GM11168 (cell line): Measurements from ENCODE around the gene IZUMO1.
"Not testable (repeated sequence)": the region's sequence is repeated elsewhere in the genome, so short reads cannot be mapped to it uniquely, and the experiment has no call there.

Source experiments
- in situ Hi-C: fragments of 300-500 bp; cut with MboI; formaldehyde crosslinking; loops from one replicate; pipeline ENCODE4 v1.12.0; 2022; ENCODE audit warnings: low sequenced_read_pairs; ENCODE audit not compliant: unreplicated experiment

Gene IZUMO1

GRCh38 chr19:48740164-48740972 is 6.3 kb downstream of the IZUMO1 start, which contains the start of gene RASIP1:
Gene RASIP1 (minus strand): TSS chr19:48740610. CDS start chr19:48740282, 328 bp downstream.
- in situ Hi-C loops = no loop called here

GRCh38 chr19:48739404-48740163 is 7.1 kb downstream of the IZUMO1 start:
- in situ Hi-C loops = no loop called here

- in situ Hi-C loops = no loop called here
Observed at GRCh38 chr19:48738557-48739403, 7.9 kb downstream of the IZUMO1 start.

DNA sequence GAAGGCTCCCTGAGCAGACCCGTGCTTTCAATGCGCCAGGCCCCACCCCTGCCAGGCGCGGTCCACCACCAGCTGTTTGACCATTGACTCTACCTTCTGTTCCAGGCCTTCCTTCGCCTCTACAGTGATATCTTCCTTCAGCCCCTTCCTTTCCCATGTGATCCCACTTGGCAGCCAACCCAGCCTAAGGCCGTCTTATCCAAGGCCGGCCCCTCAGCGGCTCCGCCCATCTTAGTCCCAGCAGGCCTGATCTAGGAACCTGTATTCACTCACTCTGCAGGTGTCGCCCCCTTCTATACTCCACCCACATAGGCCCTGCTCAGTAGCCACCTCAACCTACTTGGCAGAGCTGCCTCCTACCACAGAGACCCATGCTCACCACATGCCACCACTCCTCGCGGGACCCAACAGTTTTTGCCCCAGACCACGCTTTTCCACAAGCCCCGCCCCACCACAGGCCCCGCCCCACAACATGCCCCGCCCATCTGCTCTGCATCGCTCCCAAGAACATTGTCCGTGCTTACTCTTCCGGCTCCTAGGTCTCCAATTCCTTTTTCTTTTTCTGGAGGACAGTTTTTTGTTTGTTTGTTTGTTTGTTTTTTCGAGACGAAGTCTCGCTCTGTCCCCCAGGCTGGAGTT is 9.2 kb downstream of the IZUMO1 start:
- in situ Hi-C loops = no loop called here

DNA sequence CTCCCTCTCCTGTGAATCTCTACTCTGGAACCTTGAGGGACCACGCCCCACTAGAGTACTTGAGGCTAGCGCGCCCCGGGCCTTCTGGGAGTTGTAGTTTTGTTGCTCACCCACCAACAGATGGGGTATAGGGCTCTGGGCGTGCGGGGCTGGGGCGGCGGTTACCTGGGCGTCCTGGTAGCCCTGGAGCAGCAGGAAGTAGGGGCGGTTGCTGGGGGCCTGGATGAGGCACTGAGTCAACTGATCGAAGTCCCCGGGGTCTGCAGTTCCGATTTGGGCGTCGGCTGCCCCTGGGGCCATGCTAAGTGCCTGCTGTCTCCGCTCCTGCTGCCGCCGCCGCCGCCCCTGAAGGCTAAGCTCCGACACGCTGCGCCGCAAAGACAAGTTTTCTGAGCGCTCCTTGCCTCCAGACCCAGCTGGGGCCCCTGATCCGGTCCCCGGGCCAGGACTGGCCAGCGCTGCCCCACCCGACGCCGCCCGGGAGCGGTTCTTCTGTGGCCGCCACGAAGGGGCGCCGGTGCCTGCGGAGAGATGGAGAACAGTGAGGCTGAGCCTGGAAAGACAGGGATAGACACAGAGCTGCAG is 11.6 kb downstream of the IZUMO1 start:
- in situ Hi-C loops = no loop called here

- in situ Hi-C loops = no loop called here
Observed at GRCh38 chr19:48734625-48735024, 12.1 kb downstream of the IZUMO1 start.

DNA sequence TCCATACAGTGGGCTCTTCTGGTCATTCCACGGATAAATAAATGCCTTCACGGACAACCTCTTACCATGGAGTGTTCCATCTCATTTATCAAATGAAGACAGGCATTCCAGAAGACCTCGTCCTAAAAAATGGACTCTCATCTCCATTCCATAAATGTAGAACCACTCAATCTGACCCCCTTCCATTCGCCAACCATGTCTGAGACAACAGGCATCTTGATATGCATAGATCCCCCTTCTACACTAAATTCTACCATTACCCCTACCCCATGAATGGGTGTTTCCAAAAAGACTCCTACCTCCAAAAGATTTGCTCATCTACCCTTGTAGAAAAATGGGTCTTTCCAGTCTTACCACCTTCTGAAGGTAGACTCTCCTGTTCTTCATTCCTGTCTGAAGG is 15.3 kb downstream of the IZUMO1 start:
- in situ Hi-C loops = no loop called here

- in situ Hi-C loops = no loop called here
Observed at GRCh38 chr19:48728911-48729664, 17.6 kb downstream of the IZUMO1 start.

- in situ Hi-C loops = no loop called here
Observed at GRCh38 chr19:48726556-48726955, 20.2 kb downstream of the IZUMO1 start.

GRCh38 chr19:48724796-48725753 is 21.6 kb downstream of the IZUMO1 start:
- in situ Hi-C loops = no loop called here

DNA sequence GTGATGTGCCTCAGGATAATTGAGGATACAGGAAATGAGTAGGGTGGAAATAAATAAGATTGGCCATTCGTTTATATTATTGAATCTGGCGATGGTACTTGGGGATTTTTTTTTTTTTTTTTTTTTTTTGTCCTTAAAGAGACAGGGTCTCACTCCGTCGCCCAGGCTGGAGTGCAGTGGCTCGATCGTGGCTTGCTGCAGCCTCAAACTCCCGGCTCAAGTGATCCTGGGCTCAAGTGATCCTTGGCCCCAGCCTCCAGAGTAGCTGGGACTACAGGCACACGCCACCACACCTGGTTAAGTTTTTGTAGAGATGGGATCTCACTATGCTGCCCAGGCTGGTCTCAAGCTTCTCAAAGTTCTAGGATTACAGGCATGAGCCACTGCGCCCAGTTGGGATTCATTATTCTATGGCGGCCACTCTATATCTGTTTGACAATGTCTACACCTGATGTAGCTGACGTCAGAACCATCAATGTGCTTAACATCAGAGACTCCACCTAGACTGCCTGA is 24.5 kb downstream of the IZUMO1 start:
- in situ Hi-C loops = no loop called here

DNA sequence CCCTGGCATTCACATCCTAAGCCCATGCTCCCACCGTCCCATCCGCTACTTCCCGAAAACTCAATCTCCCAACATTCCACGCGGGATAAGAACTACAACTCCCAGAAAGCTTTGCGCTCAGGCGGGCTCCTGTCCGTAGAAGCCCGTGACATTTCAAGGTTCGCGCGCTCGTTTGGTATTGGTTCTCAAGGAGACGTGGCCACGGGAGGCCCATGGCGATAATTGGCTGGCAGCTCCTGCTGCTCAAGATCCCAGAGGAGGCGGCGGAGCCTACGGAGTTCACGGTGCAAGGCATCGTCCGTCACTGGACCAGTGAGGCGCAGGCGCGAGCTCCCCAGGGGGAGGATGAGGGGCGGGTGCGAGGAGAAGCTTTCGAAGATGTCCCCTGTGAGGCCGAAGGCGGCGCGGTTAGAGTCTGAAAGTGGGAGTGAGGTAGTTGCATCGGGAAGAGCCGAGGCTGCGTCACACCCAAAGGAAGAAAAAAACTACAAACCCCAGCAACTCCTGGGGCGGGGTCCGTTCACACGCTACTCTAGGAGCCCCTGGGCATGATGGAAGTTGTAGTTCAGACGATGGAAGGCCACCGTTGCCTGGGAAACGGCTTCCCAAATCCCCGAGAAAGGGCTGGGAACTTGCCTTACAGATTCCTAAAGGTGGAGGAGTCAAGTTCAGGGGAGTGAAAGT is 26.0 kb downstream of the IZUMO1 start:
- in situ Hi-C loops = no loop called here

DNA sequence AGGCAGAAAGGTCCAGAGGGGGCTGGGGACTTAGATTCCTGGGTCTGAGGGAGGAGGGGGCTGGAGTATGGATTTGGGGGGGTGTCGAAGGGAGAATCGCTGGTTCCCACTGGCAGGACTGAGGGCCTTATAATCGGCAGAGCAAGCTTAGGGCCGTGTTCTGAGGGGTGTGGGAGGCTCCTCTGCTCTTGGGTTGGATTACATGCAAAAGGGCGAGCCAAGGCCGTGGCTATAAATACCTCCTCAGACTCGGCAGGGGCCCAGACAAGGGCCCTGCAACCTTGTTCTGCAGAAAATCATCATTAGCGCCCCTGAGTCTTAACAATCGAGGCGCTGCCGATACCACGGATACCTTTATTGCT is 26.5 kb downstream of the IZUMO1 start:
- in situ Hi-C loops = no loop called here

GRCh38 chr19:48719263-48720171 is 27.2 kb downstream of the IZUMO1 start, which contains the start of gene MAMSTR:
Gene MAMSTR (minus strand): TSS chr19:48719725. CDS start chr19:48719031, 694 bp downstream.
- in situ Hi-C loops = no loop called here

DNA sequence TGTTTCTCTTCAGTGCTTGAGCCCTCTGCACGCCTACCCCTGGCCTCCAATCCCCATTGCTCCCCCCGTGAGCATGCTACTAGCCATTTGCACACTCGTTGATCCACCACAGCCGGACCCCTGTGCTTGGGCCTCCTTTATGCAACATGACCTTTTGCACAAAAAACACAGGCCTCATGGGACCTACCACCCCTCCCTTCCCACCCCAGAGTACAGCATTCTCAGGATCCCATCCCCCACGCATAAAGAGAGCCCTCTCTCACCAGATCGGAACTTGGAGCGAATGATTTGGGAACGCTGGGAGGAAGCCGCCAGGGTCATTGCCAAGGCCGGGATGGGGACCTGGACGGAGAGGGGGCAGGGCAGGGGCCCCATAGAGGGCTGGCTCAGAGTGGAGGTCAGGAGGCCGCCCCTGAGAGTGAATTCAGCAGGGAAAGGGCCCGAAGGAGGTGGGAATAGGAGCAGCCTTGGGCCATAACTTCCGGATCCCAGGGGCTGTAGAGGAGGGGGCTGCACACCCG is 27.9 kb downstream of the IZUMO1 start:
- in situ Hi-C loops = no loop called here

DNA sequence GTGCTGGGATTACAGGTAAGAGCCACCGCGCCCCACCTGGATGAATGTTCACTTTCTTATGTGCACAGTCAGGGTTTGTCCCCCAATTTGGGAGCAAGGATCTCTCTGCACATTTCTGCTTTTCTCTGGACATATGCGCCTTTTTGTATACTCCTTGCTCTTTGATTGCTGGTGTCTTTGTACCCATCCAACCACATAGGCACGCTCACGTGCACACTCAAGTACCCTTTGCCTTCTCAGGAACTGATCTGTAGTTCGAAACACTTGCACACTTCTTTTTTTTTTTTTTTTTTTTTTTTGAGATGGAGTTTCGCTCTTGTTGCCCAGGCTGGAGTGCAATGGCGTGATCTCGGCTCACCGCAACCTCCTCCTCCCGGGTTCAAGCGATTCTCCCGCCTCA is 28.6 kb downstream of the IZUMO1 start:
- in situ Hi-C loops = not testable (repeated sequence)
